Femur (tissue), 1 donor: ENCODE results near the gene ADO.

Source experiments
- DNase-seq: peaks from one replicate; pipeline ENCODE4 v3.0.0-alpha.2; 2017

ADO gene

GRCh38 chr10:62818426-62819011 is 14.0 kb downstream of the ADO start:
- peak; percentile 55 for DNase-seq

- peak; percentile 18 for DNase-seq
These were observed 14.8 kb downstream of the ADO start for GRCh38 chr10:62819141-62819920.

GRCh38 chr10:62820586-62820985 is 16.1 kb downstream of the ADO start:
- DNase-seq: no peak

- no peak for DNase-seq
These were observed 21.8 kb downstream of the ADO start for GRCh38 chr10:62826273-62826672.

GRCh38 chr10:62829622-62830021 is 25.1 kb downstream of the ADO start:
- no peak for DNase-seq

GRCh38 chr10:62830679-62831078 is 26.2 kb downstream of the ADO start:
- DNase-seq: no peak

- DNase-seq: no peak
These were observed 26.8 kb downstream of the ADO start for GRCh38 chr10:62831346-62831745.

GRCh38 chr10:62839590-62839989 is 35.1 kb downstream of the ADO start:
- no peak for DNase-seq

- no peak for DNase-seq
These were observed 38.5 kb downstream of the ADO start for GRCh38 chr10:62842983-62843382.

- DNase-seq: no peak
These were observed 39.1 kb downstream of the ADO start for GRCh38 chr10:62843600-62843999.

- no peak for DNase-seq
These were observed 39.9 kb downstream of the ADO start for GRCh38 chr10:62844280-62845011.

GRCh38 chr10:62847433-62847832 is 42.9 kb downstream of the ADO start:
- no peak for DNase-seq

- no peak for DNase-seq
These were observed 46.1 kb downstream of the ADO start for GRCh38 chr10:62850646-62851045.

- no peak for DNase-seq
These were observed 46.9 kb downstream of the ADO start for GRCh38 chr10:62851442-62851841.

- DNase-seq: no peak
These were observed 48.6 kb downstream of the ADO start for GRCh38 chr10:62852961-62853702.

- no peak for DNase-seq
These were observed 49.2 kb downstream of the ADO start for GRCh38 chr10:62853710-62854109.

GRCh38 chr10:62856021-62856420 is 51.5 kb downstream of the ADO start:
- DNase-seq: no peak
